ENCODE measurements around the gene LRRC8B. TPM values are rescaled to one million over a fixed set of nuclear protein-coding genes. Genes with fewer than 3 reads are reported as not detected.

The LRRC8B gene
- polyA plus RNA-seq, 3 donors = 4.5 to 9.1 (median 7.9) TPM

- H3K27ac Mint-ChIP-seq = peak overlapping the region in 2 of 7 donors; percentile 8 to 41
- H3K79me2 ChIP-seq (ENCODE audit: insufficient read depth, low read length) = peaks cover 84% of the 10 kb centered on the region
- no peaks in the 10 kb centered on the region for H3K27me3 ChIP-seq (ENCODE audit: control insufficient read depth in 2 of 2, insufficient read depth in 2 of 2, low read length in 2 of 2)
- no peak overlapping the region for H3K9ac ChIP-seq (ENCODE audit: insufficient read depth, low read length, poor library complexity, severe bottlenecking)
- intact Hi-C loops (cut with micrococcal nuclease) = no loop called here
- H3K4me1 Mint-ChIP-seq = peaks cover 21% of the 10 kb centered on the region
- peak in 1 of 3 donors; percentile 34 for DNase-seq
- no peaks in the 10 kb centered on the region for H3K9me3 ChIP-seq (replicated peaks in 1 of 2; ENCODE audit: control insufficient read depth in 1 of 2, insufficient read depth in 1 of 2, low read length in 2 of 2)
- H3K27me3 Mint-ChIP-seq (ENCODE audit: low read depth in 3 of 3) = peaks cover 0 to 1% (median 0%) of the 10 kb centered on the region in 3 donors
- H3K27ac ChIP-seq (ENCODE audit: low read depth in 1 of 2, low read length in 2 of 2) = peak overlapping the region in 1 of 2 donors; percentile 59
- no peaks in the 10 kb centered on the region for H3K9me3 Mint-ChIP-seq
- 68% methylated on average over 3 of the region's 6 CpGs for WGBS (ENCODE audit: insufficient coverage)
- no peak for TF ChIP-seq CTCF (IDR thresholded peaks at IDR 0.05)
- peaks cover 3 to 13% of the 10 kb centered on the region in 2 donors for H3K36me3 Mint-ChIP-seq
- H2AFZ ChIP-seq (ENCODE audit: insufficient read depth, low read depth, low read length, poor library complexity, severe bottlenecking) = no peak overlapping the region
- peaks cover 18 to 27% of the 10 kb centered on the region in 2 donors for H3K4me1 ChIP-seq (ENCODE audit: control insufficient read depth in 1 of 2, insufficient read depth in 2 of 2, low read length in 2 of 2)
- no peak overlapping the region for H3K4me3 ChIP-seq (replicated peaks in 1 of 3; ENCODE audit: low read depth in 2 of 3, low read length in 3 of 3)
- H3K4me3 Mint-ChIP-seq = peak overlapping the region in 1 of 2 donors; percentile 10
- H3K4me2 ChIP-seq (replicated peaks; ENCODE audit: extremely low read depth, low read length, poor library complexity, severe bottlenecking) = peak overlapping the region; percentile 11
- H4K20me1 ChIP-seq (ENCODE audit: insufficient read depth, low read length) = peaks cover 12% of the 10 kb centered on the region
- H3K36me3 ChIP-seq (replicated peaks in 1 of 2; ENCODE audit: control insufficient read depth in 1 of 2, insufficient read depth in 2 of 2, low read length in 2 of 2) = no peaks in the 10 kb centered on the region
Observed at GRCh38 chr1:89545264-89546038, 20.8 kb downstream of the LRRC8B start.

GRCh38 chr1:89546082-89546889 is 21.7 kb downstream of the LRRC8B start:
- no peaks in the 10 kb centered on the region for H3K9me3 Mint-ChIP-seq
- H3K36me3 Mint-ChIP-seq = peaks cover 6 to 15% of the 10 kb centered on the region in 2 donors
- no peak overlapping the region for H3K9ac ChIP-seq (ENCODE audit: insufficient read depth, low read length, poor library complexity, severe bottlenecking)
- H4K20me1 ChIP-seq (ENCODE audit: insufficient read depth, low read length) = peaks cover 6% of the 10 kb centered on the region
- H3K36me3 ChIP-seq (replicated peaks in 1 of 2; ENCODE audit: control insufficient read depth in 1 of 2, insufficient read depth in 2 of 2, low read length in 2 of 2) = no peaks in the 10 kb centered on the region
- no peak for DNase-seq
- no peaks in the 10 kb centered on the region for H3K9me3 ChIP-seq (replicated peaks in 1 of 2; ENCODE audit: control insufficient read depth in 1 of 2, insufficient read depth in 1 of 2, low read length in 2 of 2)
- intact Hi-C loops (cut with micrococcal nuclease) = no loop called here
- H3K4me2 ChIP-seq (replicated peaks; ENCODE audit: extremely low read depth, low read length, poor library complexity, severe bottlenecking) = no peak overlapping the region
- 100% methylated on average over 1 of the region's 3 CpGs for WGBS (ENCODE audit: insufficient coverage)
- peaks cover 0 to 1% (median 0%) of the 10 kb centered on the region in 3 donors for H3K27me3 Mint-ChIP-seq (ENCODE audit: low read depth in 3 of 3)
- no peak overlapping the region for H3K4me3 Mint-ChIP-seq
- H3K27ac ChIP-seq (ENCODE audit: low read depth in 1 of 2, low read length in 2 of 2) = no peak overlapping the region
- no peak overlapping the region for H3K4me3 ChIP-seq (replicated peaks in 1 of 3; ENCODE audit: low read depth in 2 of 3, low read length in 3 of 3)
- H3K4me1 ChIP-seq (ENCODE audit: control insufficient read depth in 1 of 2, insufficient read depth in 2 of 2, low read length in 2 of 2) = peaks cover 17 to 22% of the 10 kb centered on the region in 2 donors
- peaks cover 15% of the 10 kb centered on the region for H3K4me1 Mint-ChIP-seq
- peak overlapping the region in 2 of 7 donors; percentile 24 to 31 for H3K27ac Mint-ChIP-seq
- TF ChIP-seq CTCF (IDR thresholded peaks at IDR 0.05) = no peak
- peaks cover 84% of the 10 kb centered on the region for H3K79me2 ChIP-seq (ENCODE audit: insufficient read depth, low read length)
- H3K27me3 ChIP-seq (ENCODE audit: control insufficient read depth in 2 of 2, insufficient read depth in 2 of 2, low read length in 2 of 2) = no peaks in the 10 kb centered on the region
- no peak overlapping the region for H2AFZ ChIP-seq (ENCODE audit: insufficient read depth, low read depth, low read length, poor library complexity, severe bottlenecking)
